ENCODE measurements around the gene DUSP9.

DNA sequence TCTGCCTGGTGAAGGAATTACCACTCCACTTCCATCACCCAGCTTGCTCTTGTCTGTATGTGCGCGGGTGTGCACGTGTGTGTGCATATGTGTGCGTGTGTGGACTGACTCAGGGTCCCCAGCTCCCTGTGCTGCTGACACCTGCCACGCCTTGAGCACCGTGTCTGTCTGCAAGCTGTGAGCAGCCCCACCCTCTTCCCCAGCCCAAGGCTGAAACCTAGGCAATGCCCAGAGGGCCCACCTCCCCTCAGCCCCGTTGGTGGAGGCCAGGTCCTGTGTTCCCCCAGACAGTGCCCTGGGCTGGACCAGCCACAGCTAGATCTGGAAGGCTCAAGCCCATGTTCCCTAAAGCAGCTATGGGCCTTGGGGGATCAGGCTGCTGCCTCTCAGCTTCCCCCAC is 46.1 kb upstream of the DUSP9 start:
- TF ChIP-seq, protein P1, sequence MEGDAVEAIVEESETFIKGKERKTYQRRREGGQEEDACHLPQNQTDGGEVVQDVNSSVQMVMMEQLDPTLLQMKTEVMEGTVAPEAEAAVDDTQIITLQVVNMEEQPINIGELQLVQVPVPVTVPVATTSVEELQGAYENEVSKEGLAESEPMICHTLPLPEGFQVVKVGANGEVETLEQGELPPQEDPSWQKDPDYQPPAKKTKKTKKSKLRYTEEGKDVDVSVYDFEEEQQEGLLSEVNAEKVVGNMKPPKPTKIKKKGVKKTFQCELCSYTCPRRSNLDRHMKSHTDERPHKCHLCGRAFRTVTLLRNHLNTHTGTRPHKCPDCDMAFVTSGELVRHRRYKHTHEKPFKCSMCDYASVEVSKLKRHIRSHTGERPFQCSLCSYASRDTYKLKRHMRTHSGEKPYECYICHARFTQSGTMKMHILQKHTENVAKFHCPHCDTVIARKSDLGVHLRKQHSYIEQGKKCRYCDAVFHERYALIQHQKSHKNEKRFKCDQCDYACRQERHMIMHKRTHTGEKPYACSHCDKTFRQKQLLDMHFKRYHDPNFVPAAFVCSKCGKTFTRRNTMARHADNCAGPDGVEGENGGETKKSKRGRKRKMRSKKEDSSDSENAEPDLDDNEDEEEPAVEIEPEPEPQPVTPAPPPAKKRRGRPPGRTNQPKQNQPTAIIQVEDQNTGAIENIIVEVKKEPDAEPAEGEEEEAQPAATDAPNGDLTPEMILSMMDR (IDR thresholded peaks at IDR 0.05): no peak
- TF ChIP-seq EZH2 (IDR thresholded peaks at IDR 0.05): no peak
- no peak for TF ChIP-seq EZH2phosphoT487 (IDR thresholded peaks at IDR 0.05)
